Activated CD4-positive, alpha-beta T cell treated with anti-CD3 and anti-CD28 coated beads, Interleukin-2, amount 50 U/mL, for 4 hours (primary cell): ENCODE data around the gene OR51B4.

Experiments used
- DNase-seq, 2 experiments: peaks; one replicate each; pipeline ENCODE4 v3.0.0-alpha.2; 2020

OR51B4 gene

GRCh38 chr11:5293028-5293427 is 8.7 kb downstream of the OR51B4 start:
- no peak for DNase-seq

GRCh38 chr11:5291207-5291838 is 10.4 kb downstream of the OR51B4 start:
- DNase-seq: no peak

GRCh38 chr11:5290106-5290505 is 11.6 kb downstream of the OR51B4 start:
- DNase-seq: no peak

GRCh38 chr11:5289696-5290095 is 12.1 kb downstream of the OR51B4 start:
- DNase-seq: no peak

- no peak for DNase-seq
Measured at GRCh38 chr11:5288906-5289550, 12.7 kb downstream of the OR51B4 start.

GRCh38 chr11:5288108-5288905 is 13.4 kb downstream of the OR51B4 start:
- no peak for DNase-seq

- no peak for DNase-seq
Measured at GRCh38 chr11:5286901-5287300, 14.8 kb downstream of the OR51B4 start.

GRCh38 chr11:5286351-5286750 is 15.4 kb downstream of the OR51B4 start:
- no peak for DNase-seq

- DNase-seq: no peak
Measured at GRCh38 chr11:5285703-5286340, 15.9 kb downstream of the OR51B4 start.

GRCh38 chr11:5284637-5285036 is 17.1 kb downstream of the OR51B4 start:
- DNase-seq: no peak

GRCh38 chr11:5283882-5284281 is 17.9 kb downstream of the OR51B4 start:
- DNase-seq: no peak

- no peak for DNase-seq
Measured at GRCh38 chr11:5283086-5283485, 18.7 kb downstream of the OR51B4 start.

- DNase-seq: no peak
Measured at GRCh38 chr11:5282628-5283027, 19.1 kb downstream of the OR51B4 start.

GRCh38 chr11:5281596-5281995 is 20.1 kb downstream of the OR51B4 start:
- no peak for DNase-seq

GRCh38 chr11:5280582-5281102 is 21.1 kb downstream of the OR51B4 start:
- no peak for DNase-seq

GRCh38 chr11:5279471-5280090 is 22.2 kb downstream of the OR51B4 start:
- DNase-seq: no peak

GRCh38 chr11:5277807-5278382 is 23.9 kb downstream of the OR51B4 start:
- DNase-seq: no peak

GRCh38 chr11:5276697-5277096 is 25.0 kb downstream of the OR51B4 start:
- no peak for DNase-seq

- no peak for DNase-seq
Measured at GRCh38 chr11:5275369-5276110, 26.2 kb downstream of the OR51B4 start.

- no peak for DNase-seq
Measured at GRCh38 chr11:5274395-5274794, 27.4 kb downstream of the OR51B4 start.

- DNase-seq: no peak
Measured at GRCh38 chr11:5272395-5273017, 29.2 kb downstream of the OR51B4 start.
